OCI-LY3 (cell line): ENCODE measurements around the gene C1orf116.

Experiments used
- EZH2phosphoT487 ChIP-seq: fragments of 200-600 bp; shearing (Covaris generic); IDR thresholded peaks from 2 replicates; pipeline ENCODE4 v1.6.1; 2018; ENCODE audit warnings: antibody characterized with exemption, mixed run types, low read depth
- TF ChIP-seq, protein P1 (sequence below): fragments of 200-600, 300-600 bp; sonication (generic); IDR thresholded peaks from 2 replicates; pipeline ENCODE4 v1.5.1; 2014; ENCODE audit warnings: antibody characterized with exemption, low read length, low read depth

GRCh38 chr1:207067665-207068064 lies 35.1 kb upstream of the C1orf116 start:
- TF ChIP-seq, protein P1, sequence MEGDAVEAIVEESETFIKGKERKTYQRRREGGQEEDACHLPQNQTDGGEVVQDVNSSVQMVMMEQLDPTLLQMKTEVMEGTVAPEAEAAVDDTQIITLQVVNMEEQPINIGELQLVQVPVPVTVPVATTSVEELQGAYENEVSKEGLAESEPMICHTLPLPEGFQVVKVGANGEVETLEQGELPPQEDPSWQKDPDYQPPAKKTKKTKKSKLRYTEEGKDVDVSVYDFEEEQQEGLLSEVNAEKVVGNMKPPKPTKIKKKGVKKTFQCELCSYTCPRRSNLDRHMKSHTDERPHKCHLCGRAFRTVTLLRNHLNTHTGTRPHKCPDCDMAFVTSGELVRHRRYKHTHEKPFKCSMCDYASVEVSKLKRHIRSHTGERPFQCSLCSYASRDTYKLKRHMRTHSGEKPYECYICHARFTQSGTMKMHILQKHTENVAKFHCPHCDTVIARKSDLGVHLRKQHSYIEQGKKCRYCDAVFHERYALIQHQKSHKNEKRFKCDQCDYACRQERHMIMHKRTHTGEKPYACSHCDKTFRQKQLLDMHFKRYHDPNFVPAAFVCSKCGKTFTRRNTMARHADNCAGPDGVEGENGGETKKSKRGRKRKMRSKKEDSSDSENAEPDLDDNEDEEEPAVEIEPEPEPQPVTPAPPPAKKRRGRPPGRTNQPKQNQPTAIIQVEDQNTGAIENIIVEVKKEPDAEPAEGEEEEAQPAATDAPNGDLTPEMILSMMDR: no peak
- TF ChIP-seq EZH2phosphoT487: no peak
